Cardiac muscle cell (in vitro differentiated cells and primary cell): ENCODE data around the gene C1R. TPM values are rescaled to one million over a fixed set of nuclear protein-coding genes. Genes with fewer than 3 reads are reported as not detected.

Experiments
- DNase-seq, 2 donors: peaks; one replicate each; pipeline versions ENCODE4 v3.0.0 to v3.0.0-alpha.2; 2010 to 2017; ENCODE audit warnings: low read depth in 1 of 2, low spot score in 1 of 2
- H3K27ac ChIP-seq: fragments of 200-600 bp; sonication (generic); 2 replicates; pipeline ENCODE4 v1.5.1; 2016
- H3K27me3 ChIP-seq: fragments of 200-600 bp; sonication (generic); 2 replicates; pipeline ENCODE4 v1.6.0; 2016; ENCODE audit warnings: control low read depth
- H3K36me3 ChIP-seq: fragments of 200-600 bp; sonication (generic); 2 replicates; pipeline ENCODE4 v1.5.1; 2016; ENCODE audit warnings: control low read depth
- H3K4me1 ChIP-seq: fragments of 200-600 bp; sonication (generic); 2 replicates; pipeline ENCODE4 v1.8.1; 2017; ENCODE audit warnings: low read depth, mild to moderate bottlenecking, mixed run types
- H3K4me3 ChIP-seq: fragments of 200-600 bp; sonication (generic); 2 replicates; pipeline ENCODE4 v1.5.1; 2016; ENCODE audit warnings: mild to moderate bottlenecking
- H3K9me3 ChIP-seq: fragments of 200-600 bp; sonication (generic); 2 replicates; pipeline ENCODE4 v1.5.1; 2017; ENCODE audit warnings: low read depth, mild to moderate bottlenecking, control low read depth
- CTCF ChIP-seq: IDR thresholded peaks from 2 replicates; pipeline ENCODE4 v1.5.1; 2012; ENCODE audit warnings: low read depth, mild to moderate bottlenecking, low read length
- polyA plus RNA-seq: library from polyadenylated mRNA; unstranded; fragments of >200 nt; fragmentation: Nextera tagmentation; extraction: Ambion mirVana; gene quantifications from 2 replicates; pipeline ENCODE4 v1.2.1, GENCODE V29; 2016
- total RNA-seq: library from RNA; depleted of rRNA; stranded (reverse); fragments of >200 nt; gene quantifications from 2 replicates; pipeline ENCODE4 v1.2.3, GENCODE V29; 2016

C1R gene
- total and polyA plus RNA-seq, 2 experiments from 2014 or later: 1.5 to 2.4 TPM

- Histone ChIP-seq H3K27ac (no peak overlapping the region), H3K36me3 (no peaks in the 10 kb centered on the region), H3K4me3 (no peak overlapping the region), H3K4me1 (peaks cover 5% of the 10 kb centered on the region), H3K9me3 (no peaks in the 10 kb centered on the region), H3K27me3 (no peaks in the 10 kb centered on the region)
- no peak for TF ChIP-seq CTCF
- DNase-seq: no peak
Measured at GRCh38 chr12:7064516-7064915, 27.7 kb downstream of the C1R start.

GRCh38 chr12:7061596-7061995, 30.6 kb downstream of the C1R start:
- H3K4me3 ChIP-seq: no peak overlapping the region
- peaks cover 3% of the 10 kb centered on the region for H3K4me1 ChIP-seq
- no peak for DNase-seq
- H3K27me3 ChIP-seq: no peaks in the 10 kb centered on the region
- H3K27ac ChIP-seq: no peak overlapping the region
- no peaks in the 10 kb centered on the region for H3K36me3 ChIP-seq
- TF ChIP-seq CTCF: no peak
- H3K9me3 ChIP-seq: no peaks in the 10 kb centered on the region

GRCh38 chr12:7061138-7061537, 31.1 kb downstream of the C1R start:
- no peak overlapping the region for H3K4me3 ChIP-seq
- no peak for TF ChIP-seq CTCF

GRCh38 chr12:7060353-7060954, 31.8 kb downstream of the C1R start, which contains the start of gene C1S:
C1S (plus strand) TSS chr12:7060718; CDS start chr12:7061913, 1,195 bp downstream.
- Histone ChIP-seq H3K27me3 (no peaks in the 10 kb centered on the region), H3K4me3 (no peak within 1 kb of the TSS), H3K4me1 (peaks cover 3% of the 10 kb centered on the region), H3K36me3 (no peaks in the 10 kb centered on the region), H3K9me3 (no peaks in the 10 kb centered on the region), H3K27ac (no peak within 1 kb of the TSS)
- DNase-seq: peak; percentile 87 to 99
- peak; percentile 95 for TF ChIP-seq CTCF

More at GRCh38 chr12:7061138-7061537, 31.1 kb downstream of the C1R start:
- Histone ChIP-seq H3K36me3 (no peaks in the 10 kb centered on the region), H3K4me1 (peaks cover 3% of the 10 kb centered on the region), H3K9me3 (no peaks in the 10 kb centered on the region), H3K27me3 (no peaks in the 10 kb centered on the region), H3K27ac (no peak overlapping the region)
- no peak for DNase-seq

GRCh38 chr12:7059780-7060179, 32.5 kb downstream of the C1R start:
- Histone ChIP-seq H3K9me3 (no peaks in the 10 kb centered on the region), H3K4me1 (peaks cover 3% of the 10 kb centered on the region), H3K4me3 (no peak overlapping the region), H3K27me3 (no peaks in the 10 kb centered on the region), H3K27ac (no peak overlapping the region), H3K36me3 (no peaks in the 10 kb centered on the region)
- no peak for DNase-seq
- no peak for TF ChIP-seq CTCF
